LNCAP (cell line): Measurements from ENCODE around the gene CCDC40.

Source experiments
- CTCF ChIP-seq: fragments of 450-650 bp; IDR thresholded peaks from 2 replicates; pipeline ENCODE4 v1.5.1; 2017; ENCODE audit warnings: mild to moderate bottlenecking

Gene CCDC40

DNA sequence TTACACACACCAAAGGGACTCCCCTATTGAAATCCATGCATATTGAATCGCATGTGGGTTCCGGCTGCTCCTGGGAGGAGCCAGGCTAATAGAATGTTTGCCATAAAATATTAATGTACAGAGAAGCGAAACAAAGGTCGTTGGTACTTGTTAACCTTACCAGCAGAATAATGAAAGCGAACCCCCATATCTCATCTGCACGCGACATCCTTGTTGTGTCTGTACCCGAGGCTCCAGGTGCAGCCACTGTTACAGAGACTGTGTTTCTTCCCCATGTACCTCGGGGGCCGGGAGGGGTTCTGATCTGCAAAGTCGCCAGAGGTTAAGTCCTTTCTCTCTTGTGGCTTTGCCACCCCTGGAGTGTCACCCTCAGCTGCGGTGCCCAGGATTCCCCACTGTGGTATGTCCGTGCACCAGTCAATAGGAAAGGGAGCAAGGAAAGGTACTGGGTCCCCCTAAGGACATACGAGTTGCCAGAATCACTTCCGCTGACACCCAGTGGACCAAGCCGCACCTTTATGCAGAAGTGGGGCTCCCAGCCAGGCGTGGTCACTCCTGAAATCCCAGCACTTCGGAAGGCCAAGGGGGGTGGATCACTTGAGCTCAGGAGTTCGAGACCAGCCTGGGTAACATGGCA is 67.1 kb downstream of the CCDC40 start:
- TF ChIP-seq CTCF: no peak

DNA sequence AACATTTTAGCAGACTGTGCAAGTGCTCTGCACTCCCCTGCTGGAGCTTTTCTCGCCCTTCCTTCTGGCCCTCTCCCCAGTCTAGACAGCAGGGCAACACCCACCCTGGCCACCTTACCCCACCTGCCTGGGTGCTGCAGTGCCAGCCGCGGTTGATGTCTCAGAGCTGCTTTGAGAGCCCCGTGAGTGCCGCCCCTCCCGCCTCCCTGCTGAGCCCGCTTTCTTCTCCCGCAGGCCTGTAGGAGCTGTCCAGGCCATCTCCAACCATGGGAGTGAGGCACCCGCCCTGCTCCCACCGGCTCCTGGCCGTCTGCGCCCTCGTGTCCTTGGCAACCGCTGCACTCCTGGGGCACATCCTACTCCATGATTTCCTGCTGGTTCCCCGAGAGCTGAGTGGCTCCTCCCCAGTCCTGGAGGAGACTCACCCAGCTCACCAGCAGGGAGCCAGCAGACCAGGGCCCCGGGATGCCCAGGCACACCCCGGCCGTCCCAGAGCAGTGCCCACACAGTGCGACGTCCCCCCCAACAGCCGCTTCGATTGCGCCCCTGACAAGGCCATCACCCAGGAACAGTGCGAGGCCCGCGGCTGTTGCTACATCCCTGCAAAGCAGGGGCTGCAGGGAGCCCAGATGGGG is 68.0 kb downstream of the CCDC40 start:
- no peak for TF ChIP-seq CTCF

- no peak for TF ChIP-seq CTCF
Measured at GRCh38 chr17:80104956-80105375, 68.5 kb downstream of the CCDC40 start.

DNA sequence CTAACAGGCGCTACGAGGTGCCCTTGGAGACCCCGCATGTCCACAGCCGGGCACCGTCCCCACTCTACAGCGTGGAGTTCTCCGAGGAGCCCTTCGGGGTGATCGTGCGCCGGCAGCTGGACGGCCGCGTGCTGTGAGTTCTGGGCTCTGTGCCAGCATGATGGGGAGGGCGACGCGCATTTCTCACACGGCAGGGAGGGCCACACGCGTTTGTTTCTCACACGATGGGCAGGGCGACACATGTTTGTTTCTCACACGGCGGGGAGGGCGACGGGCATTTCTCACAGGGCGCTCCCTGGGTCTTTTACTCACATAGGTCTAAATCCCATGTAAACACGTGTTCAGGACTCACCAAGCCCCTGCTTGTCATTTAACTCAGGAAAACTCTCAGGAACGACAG is 69.3 kb downstream of the CCDC40 start:
- no peak for TF ChIP-seq CTCF

DNA sequence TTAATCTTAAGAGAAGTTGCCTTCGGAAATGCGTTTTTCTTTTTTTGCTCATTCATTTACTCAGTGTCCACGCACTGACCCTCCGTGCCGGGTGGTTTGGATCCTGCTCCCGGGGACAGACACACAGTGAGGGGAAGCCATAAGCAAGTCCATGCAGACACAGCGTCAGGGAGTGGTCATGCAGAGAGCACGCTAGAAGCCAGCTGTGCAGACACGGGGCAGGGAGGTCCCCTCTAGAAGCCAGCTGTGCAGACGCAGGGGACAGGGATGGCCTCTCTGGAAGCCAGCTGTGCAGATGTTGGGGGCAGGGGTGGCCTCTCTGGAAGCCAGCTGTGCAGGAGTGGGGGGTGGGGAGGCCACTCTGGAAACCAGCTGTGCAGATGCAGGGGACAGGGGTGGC is 69.7 kb downstream of the CCDC40 start:
- TF ChIP-seq CTCF: no peak

DNA sequence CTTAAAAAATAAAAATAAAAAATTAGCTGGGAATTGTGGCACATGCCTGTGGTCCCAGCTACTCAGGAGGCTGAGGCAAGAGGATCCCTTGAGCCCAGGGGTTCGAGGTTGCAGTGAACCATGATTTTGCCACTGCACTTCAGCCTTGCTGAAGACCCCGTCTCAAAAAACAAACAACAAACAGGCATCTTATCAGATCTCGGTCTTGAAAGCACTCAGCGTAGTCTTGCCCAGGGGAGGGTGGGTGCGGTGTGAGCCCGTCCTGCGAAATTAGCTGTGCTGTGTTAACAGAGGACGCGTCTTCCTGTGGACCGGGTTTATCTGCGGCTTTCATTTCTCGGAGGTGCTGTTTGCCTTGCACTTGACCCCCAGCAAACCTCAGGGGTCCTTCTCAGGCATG is 70.3 kb downstream of the CCDC40 start:
- TF ChIP-seq CTCF: no peak

- no peak for TF ChIP-seq CTCF
Measured at GRCh38 chr17:80107231-80108021, 71.0 kb downstream of the CCDC40 start.
